Measurements from ENCODE around the gene ZDHHC24.

GRCh38 chr11:66539870-66540213 is 6.0 kb downstream of the ZDHHC24 start:
- no peak for TF ChIP-seq POLR2A (IDR thresholded peaks at IDR 0.05)
- TF ChIP-seq, protein P1, sequence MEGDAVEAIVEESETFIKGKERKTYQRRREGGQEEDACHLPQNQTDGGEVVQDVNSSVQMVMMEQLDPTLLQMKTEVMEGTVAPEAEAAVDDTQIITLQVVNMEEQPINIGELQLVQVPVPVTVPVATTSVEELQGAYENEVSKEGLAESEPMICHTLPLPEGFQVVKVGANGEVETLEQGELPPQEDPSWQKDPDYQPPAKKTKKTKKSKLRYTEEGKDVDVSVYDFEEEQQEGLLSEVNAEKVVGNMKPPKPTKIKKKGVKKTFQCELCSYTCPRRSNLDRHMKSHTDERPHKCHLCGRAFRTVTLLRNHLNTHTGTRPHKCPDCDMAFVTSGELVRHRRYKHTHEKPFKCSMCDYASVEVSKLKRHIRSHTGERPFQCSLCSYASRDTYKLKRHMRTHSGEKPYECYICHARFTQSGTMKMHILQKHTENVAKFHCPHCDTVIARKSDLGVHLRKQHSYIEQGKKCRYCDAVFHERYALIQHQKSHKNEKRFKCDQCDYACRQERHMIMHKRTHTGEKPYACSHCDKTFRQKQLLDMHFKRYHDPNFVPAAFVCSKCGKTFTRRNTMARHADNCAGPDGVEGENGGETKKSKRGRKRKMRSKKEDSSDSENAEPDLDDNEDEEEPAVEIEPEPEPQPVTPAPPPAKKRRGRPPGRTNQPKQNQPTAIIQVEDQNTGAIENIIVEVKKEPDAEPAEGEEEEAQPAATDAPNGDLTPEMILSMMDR (IDR thresholded peaks at IDR 0.05) = no peak
